ENCODE data around the gene KYNU. TPM values are rescaled to one million over a fixed set of nuclear protein-coding genes. Genes with fewer than 3 reads are reported as not detected.
A peak's percentile ranks its signal among the peaks of the same experiment; 100 is the strongest.
"Not testable (repeated sequence)": the region's sequence is repeated elsewhere in the genome, so short reads cannot be mapped to it uniquely, and the experiment has no call there.

Gene KYNU
- total RNA-seq, 1 donor from 2014 or later, result 34.5 TPM

GRCh38 chr2:143087033-143087432 is 209.6 kb downstream of the KYNU start:
- Histone ChIP-seq H3K4me1 (no peaks in the 10 kb centered on the region), H3K4me3 (no peak overlapping the region), H3K36me3 (no peaks in the 10 kb centered on the region), H3K27ac (no peak overlapping the region), H3K9me3 (no peaks in the 10 kb centered on the region), H3K27me3 (no peaks in the 10 kb centered on the region)
- DNase-seq (no peak), ATAC-seq (no peak)
- intact Hi-C loops (cut with DNase I), result no loop called here
- TF ChIP-seq, protein P1, sequence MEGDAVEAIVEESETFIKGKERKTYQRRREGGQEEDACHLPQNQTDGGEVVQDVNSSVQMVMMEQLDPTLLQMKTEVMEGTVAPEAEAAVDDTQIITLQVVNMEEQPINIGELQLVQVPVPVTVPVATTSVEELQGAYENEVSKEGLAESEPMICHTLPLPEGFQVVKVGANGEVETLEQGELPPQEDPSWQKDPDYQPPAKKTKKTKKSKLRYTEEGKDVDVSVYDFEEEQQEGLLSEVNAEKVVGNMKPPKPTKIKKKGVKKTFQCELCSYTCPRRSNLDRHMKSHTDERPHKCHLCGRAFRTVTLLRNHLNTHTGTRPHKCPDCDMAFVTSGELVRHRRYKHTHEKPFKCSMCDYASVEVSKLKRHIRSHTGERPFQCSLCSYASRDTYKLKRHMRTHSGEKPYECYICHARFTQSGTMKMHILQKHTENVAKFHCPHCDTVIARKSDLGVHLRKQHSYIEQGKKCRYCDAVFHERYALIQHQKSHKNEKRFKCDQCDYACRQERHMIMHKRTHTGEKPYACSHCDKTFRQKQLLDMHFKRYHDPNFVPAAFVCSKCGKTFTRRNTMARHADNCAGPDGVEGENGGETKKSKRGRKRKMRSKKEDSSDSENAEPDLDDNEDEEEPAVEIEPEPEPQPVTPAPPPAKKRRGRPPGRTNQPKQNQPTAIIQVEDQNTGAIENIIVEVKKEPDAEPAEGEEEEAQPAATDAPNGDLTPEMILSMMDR (IDR thresholded peaks at IDR 0.05), result no peak

GRCh38 chr2:143088388-143088787 is 210.9 kb downstream of the KYNU start:
- no peaks in the 10 kb centered on the region for H3K27me3 ChIP-seq
- no peak overlapping the region for H3K27ac ChIP-seq
- TF ChIP-seq, protein P1 (IDR thresholded peaks at IDR 0.05), result no peak
- H3K36me3 ChIP-seq, result no peaks in the 10 kb centered on the region
- no peaks in the 10 kb centered on the region for H3K9me3 ChIP-seq
- intact Hi-C loops (cut with DNase I), result no loop called here
- H3K4me1 ChIP-seq, result no peaks in the 10 kb centered on the region
- no peak overlapping the region for H3K4me3 ChIP-seq
- ATAC-seq (no peak), DNase-seq (no peak)

DNA sequence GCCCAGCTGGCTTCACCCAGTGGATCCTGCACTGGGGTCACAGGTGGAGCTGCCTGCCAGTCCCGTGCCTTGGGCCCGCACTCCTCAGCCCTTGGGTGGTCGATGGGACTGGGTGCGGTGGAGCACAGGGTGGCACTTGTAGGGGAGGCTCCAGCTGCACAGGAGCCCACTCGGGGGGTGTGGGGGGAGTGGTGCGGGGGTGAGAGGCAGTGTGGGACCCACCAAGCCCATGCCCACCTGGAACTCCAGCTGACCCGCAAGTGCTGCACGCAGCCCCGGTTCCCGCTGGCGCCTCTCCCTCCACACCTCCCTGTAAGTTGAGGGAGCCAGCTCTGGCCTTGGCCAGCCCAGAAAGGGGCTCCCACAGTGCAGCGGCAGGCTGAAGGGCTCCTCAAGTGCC is 212.1 kb downstream of the KYNU start:
- H3K36me3 ChIP-seq; H3K27ac ChIP-seq; H3K4me3 ChIP-seq; intact Hi-C loops (cut with DNase I); H3K4me1 ChIP-seq; H3K9me3 ChIP-seq; H3K27me3 ChIP-seq; ATAC-seq: not testable (repeated sequence)
- peak; percentile 42 for DNase-seq
